BLaER1 treated with 17β-estradiol and CSF1 and Interleukin-3, amounts not matched to agents 10 nM and 100 nM (cell line): ENCODE results near the gene PLPP6.

ENCODE experiments used
- H3K27ac ChIP-seq, 11 experiments: shearing (Covaris generic); formaldehyde crosslinking; 2 replicates each; pipeline ENCODE4 v1.8.1; 2022
- H3K27me3 ChIP-seq, 11 experiments: shearing (Covaris generic); formaldehyde crosslinking; 2 replicates each; pipeline ENCODE4 v1.8.1; 2022
- H3K36me3 ChIP-seq, 11 experiments: shearing (Covaris generic); formaldehyde crosslinking; 2 replicates each; pipeline ENCODE4 v1.8.1; 2022
- H3K4me1 ChIP-seq, 10 experiments: shearing (Covaris generic); formaldehyde crosslinking; 2 replicates each; pipeline ENCODE4 v1.8.1; 2022
- H3K4me2 ChIP-seq, 11 experiments: shearing (Covaris generic); formaldehyde crosslinking; 2 replicates each; pipeline ENCODE4 v1.8.1; 2022
- H3K4me3 ChIP-seq, 10 experiments: shearing (Covaris generic); formaldehyde crosslinking; 2 replicates each; pipeline ENCODE4 v1.8.1; 2022
- H3K9ac ChIP-seq, 11 experiments: shearing (Covaris generic); formaldehyde crosslinking; 2 replicates each; pipeline ENCODE4 v1.8.1; 2022
- H3K9me3 ChIP-seq, 11 experiments: shearing (Covaris generic); formaldehyde crosslinking; replicated peaks in 1 of 11; 2 replicates each; pipeline ENCODE4 v1.8.1; 2022
- H4K20me1 ChIP-seq, 11 experiments: shearing (Covaris generic); formaldehyde crosslinking; 2 replicates each; pipeline ENCODE4 v1.8.1; 2022
- Cebpa-rat ChIP-seq, 11 experiments: shearing (Covaris generic); IDR thresholded peaks; 2 replicates each; pipeline ENCODE4 v1.8.1; 2022

Gene PLPP6

DNA sequence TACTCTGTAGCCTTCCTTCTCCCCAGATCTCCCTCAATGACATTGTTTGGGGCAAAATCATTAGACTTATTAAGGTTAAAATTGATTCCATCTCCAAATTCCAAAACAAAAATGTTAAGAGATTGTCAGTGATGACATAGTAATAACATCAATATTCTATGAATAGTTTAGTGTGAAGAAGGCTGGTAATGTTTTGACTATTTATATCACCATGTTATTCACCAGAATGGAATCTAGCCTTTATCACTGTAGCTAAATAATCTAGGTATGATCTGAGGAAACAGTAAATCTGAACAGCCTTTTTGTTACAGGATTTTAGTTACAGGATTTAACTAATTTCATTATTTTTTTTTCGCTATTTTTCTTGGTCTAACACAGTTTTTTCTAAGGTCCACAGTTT is 929 bp upstream of the PLPP6 start:
- H3K9me3 ChIP-seq = no peaks in the 10 kb centered on the region
- H3K4me3 ChIP-seq = peak overlapping the region in 4 of 10 experiments; percentile 74 to 85 (median 83); a peak in 6 of 20 replicates
- H3K27me3 ChIP-seq = no peaks in the 10 kb centered on the region
- no peaks in the 10 kb centered on the region; a peak in 1 of 22 replicates for H4K20me1 ChIP-seq
- H3K4me2 ChIP-seq = peak overlapping the region; percentile 88 to 99 (median 95); a peak in 20 of 22 replicates
- peaks cover 36 to 42% (median 40%) of the 10 kb centered on the region in 10 experiments for H3K4me1 ChIP-seq
- no peak for TF ChIP-seq Cebpa-rat (IDR thresholded peaks at IDR 0.05)
- no peak overlapping the region for H3K27ac ChIP-seq
- H3K36me3 ChIP-seq = no peaks in the 10 kb centered on the region; a peak in 1 of 22 replicates
- H3K9ac ChIP-seq = peak overlapping the region in 1 of 11 experiments; percentile 85; a peak in 1 of 22 replicates

DNA sequence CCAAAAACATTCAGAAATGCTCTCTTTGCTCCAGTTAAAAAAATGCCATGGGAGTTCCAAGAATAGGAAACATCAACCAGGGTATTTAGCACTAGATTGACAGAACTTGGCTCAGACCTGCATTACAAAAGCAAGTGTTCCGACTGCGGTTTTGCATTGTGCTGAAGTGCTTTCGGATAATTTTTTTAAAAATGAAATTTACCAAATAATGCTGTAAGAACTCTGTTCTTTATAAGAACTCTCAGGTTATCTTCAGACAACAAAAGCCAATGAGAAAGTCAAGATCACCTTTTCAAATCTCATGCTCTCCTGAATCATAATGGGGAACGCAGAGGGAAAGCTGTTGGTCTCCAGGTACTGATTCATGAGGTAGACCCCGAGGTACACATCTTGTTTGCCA is 483 bp upstream of the PLPP6 start:
- Histone ChIP-seq H3K4me1 (peaks cover 36 to 42% (median 40%) of the 10 kb centered on the region in 10 experiments), H4K20me1 (no peaks in the 10 kb centered on the region; a peak in 1 of 22 replicates), H3K9me3 (no peaks in the 10 kb centered on the region), H3K9ac (peak overlapping the region; percentile 78 to 92 (median 85); a peak in 21 of 22 replicates), H3K27ac (peak overlapping the region in 10 of 11 experiments; percentile 65 to 91 (median 82); a peak in 17 of 22 replicates), H3K4me2 (peak overlapping the region; percentile 88 to 99 (median 95)), H3K36me3 (no peaks in the 10 kb centered on the region; a peak in 1 of 22 replicates), H3K27me3 (no peaks in the 10 kb centered on the region), H3K4me3 (peak overlapping the region; percentile 72 to 96 (median 84))
- no peak for TF ChIP-seq Cebpa-rat (IDR thresholded peaks at IDR 0.05)

DNA sequence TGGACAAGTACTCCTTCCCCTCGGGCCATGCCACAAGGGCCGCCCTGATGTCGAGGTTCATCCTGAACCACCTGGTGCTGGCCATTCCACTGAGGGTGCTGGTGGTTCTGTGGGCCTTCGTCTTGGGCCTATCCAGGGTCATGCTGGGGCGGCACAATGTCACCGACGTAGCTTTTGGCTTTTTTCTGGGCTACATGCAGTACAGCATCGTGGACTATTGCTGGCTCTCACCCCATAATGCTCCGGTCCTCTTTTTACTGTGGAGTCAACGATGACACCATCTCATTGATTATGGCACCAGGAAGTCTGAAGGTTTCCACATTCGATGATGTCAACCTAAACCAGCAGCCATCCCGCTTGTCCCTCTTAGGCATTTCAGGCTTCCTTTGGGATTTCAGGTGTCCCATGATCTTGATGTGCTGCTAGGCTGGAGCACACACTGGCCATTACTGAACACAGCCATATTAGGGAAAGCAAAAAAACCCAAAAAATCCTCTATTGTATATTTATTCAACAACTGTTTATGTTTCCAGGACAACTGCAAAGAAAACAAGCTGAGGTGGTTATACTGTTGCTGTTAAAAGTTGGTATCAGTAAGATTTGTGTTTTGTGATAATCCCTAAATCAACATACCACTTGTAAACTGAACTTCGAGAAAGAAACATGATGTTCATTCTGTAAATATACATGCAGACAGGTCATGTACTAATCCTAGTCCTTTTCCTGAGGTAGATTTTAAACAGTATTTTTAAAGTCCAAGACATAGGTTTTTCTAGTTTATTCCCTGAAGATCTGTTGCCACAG is 1.1 kb downstream of the PLPP6 start:
- H3K4me2 ChIP-seq = peak overlapping the region; percentile 88 to 99 (median 95)
- H3K36me3 ChIP-seq = no peaks in the 10 kb centered on the region; a peak in 1 of 22 replicates
- H4K20me1 ChIP-seq = no peaks in the 10 kb centered on the region; a peak in 1 of 22 replicates
- no peaks in the 10 kb centered on the region for H3K27me3 ChIP-seq
- H3K4me1 ChIP-seq = peaks cover 36 to 42% (median 40%) of the 10 kb centered on the region in 10 experiments
- peak overlapping the region; percentile 78 to 92 (median 85); a peak in 19 of 22 replicates for H3K9ac ChIP-seq
- peak overlapping the region in 9 of 11 experiments; percentile 65 to 91 (median 82); a peak in 13 of 22 replicates for H3K27ac ChIP-seq
- peak overlapping the region; percentile 72 to 96 (median 84) for H3K4me3 ChIP-seq
- TF ChIP-seq Cebpa-rat (IDR thresholded peaks at IDR 0.05) = no peak
- no peaks in the 10 kb centered on the region for H3K9me3 ChIP-seq

DNA sequence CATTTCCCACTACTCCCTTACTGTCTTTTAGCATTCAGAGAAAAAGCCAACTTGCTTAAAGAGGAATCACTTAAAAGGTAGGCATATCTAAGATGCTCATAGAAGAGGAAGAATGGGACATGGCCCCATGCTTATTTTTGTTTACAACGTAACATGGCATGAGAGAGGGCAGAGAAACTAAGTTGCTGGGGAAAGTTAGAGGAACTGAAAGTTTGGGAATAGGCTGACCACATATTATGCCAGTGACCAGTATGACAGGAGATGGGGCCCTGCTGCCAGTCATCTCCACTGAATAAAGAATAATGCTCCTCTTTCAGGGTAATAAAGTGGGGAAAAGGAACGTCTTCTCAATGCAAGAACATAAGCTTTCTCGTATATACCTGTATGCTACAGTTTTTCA is 1.9 kb downstream of the PLPP6 start:
- H3K9me3 ChIP-seq = no peaks in the 10 kb centered on the region
- peaks cover 36 to 42% (median 40%) of the 10 kb centered on the region in 10 experiments for H3K4me1 ChIP-seq
- peak overlapping the region; percentile 88 to 99 (median 95) for H3K4me2 ChIP-seq
- H3K36me3 ChIP-seq = no peaks in the 10 kb centered on the region; a peak in 1 of 22 replicates
- H3K4me3 ChIP-seq = peak overlapping the region in 1 of 10 experiments; percentile 31; a peak in 4 of 20 replicates
- no peak overlapping the region for H3K9ac ChIP-seq
- H3K27me3 ChIP-seq = no peaks in the 10 kb centered on the region
- H3K27ac ChIP-seq = peak overlapping the region in 2 of 11 experiments; percentile 39 to 89; a peak in 3 of 22 replicates
- H4K20me1 ChIP-seq = no peaks in the 10 kb centered on the region; a peak in 1 of 22 replicates
- TF ChIP-seq Cebpa-rat (IDR thresholded peaks at IDR 0.05) = no peak

DNA sequence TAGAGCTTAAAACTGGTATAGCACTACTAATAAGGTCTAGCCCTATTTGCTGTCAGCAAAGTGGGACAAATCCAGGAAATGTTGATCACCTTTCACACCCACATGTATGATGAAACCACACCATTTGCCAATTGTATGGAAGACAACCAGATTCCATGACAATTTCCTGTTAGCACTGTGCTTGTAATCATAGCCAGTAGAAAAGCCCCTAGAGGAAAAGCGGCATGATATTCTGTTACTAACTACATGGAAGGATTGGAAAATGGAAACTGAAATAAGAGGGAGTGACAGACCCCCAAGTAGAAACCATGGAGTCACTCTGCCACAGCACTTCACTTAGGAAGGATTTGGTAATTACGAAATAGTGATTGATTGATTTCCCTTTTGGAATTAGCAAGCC is 3.3 kb downstream of the PLPP6 start:
- H3K4me1 ChIP-seq = peaks cover 36 to 43% (median 41%) of the 10 kb centered on the region in 10 experiments
- H3K27ac ChIP-seq = no peak overlapping the region
- TF ChIP-seq Cebpa-rat (IDR thresholded peaks at IDR 0.05) = peak in 1 of 11 experiments; percentile 27; a peak in 1 of 22 replicates
- H3K4me2 ChIP-seq = peak overlapping the region; percentile 31 to 99 (median 92); a peak in 20 of 22 replicates
- no peaks in the 10 kb centered on the region for H3K27me3 ChIP-seq
- no peak overlapping the region for H3K9ac ChIP-seq
- H3K9me3 ChIP-seq = no peaks in the 10 kb centered on the region
- H4K20me1 ChIP-seq = no peaks in the 10 kb centered on the region; a peak in 1 of 22 replicates
- H3K36me3 ChIP-seq = no peaks in the 10 kb centered on the region; a peak in 1 of 22 replicates
- no peak overlapping the region for H3K4me3 ChIP-seq

DNA sequence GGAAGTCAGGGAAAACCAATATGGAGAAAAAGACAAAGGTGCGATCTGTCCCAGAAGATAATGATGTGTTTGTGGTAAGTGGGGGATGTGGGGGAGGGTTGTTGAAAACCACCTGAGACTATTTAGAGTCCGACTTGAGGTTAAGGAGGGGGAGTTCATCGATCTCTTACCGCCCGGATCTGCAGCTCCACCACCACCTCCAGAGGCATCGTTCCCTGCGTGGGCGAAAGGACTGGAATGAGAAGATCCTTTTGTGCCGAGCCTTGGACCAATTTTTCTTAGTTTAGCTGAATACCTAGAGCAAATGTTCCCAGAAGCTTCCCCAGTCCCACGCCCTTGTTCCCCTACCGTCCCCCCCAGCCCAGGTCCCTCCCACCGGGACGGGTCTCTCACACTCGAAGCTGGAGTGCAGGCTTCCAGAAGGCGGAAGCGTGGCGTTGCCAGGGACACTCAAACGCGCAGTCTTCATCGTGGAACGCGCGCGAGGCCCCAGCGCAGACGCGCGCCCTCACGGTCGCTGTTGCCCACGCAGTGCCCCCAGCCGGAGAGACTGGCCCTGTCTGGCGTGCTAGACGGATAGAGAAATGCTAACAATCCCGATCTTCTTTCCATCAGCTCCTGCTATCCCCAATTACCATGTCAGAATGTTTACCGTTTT is 4.1 kb downstream of the PLPP6 start, which contains the start of gene SPATA6L:
SPATA6L (minus strand) TSS at position 439 of the 658 bp plus-strand sequence; CDS start at position 209, 230 bp downstream.
- TF ChIP-seq Cebpa-rat (IDR thresholded peaks at IDR 0.05) = no peak
- H4K20me1 ChIP-seq = no peaks in the 10 kb centered on the region; a peak in 1 of 22 replicates
- H3K9ac ChIP-seq = no peak within 1 kb of the TSS
- H3K27me3 ChIP-seq = no peaks in the 10 kb centered on the region
- no peaks in the 10 kb centered on the region; a peak in 1 of 22 replicates for H3K36me3 ChIP-seq
- peaks cover 34 to 46% (median 40%) of the 10 kb centered on the region in 10 experiments for H3K4me1 ChIP-seq
- no peak within 1 kb of the TSS for H3K27ac ChIP-seq
- H3K4me2 ChIP-seq = peak within 1 kb of the TSS; percentile 31 to 99 (median 92); a peak in 20 of 22 replicates
- H3K4me3 ChIP-seq = no peak within 1 kb of the TSS
- no peaks in the 10 kb centered on the region for H3K9me3 ChIP-seq

DNA sequence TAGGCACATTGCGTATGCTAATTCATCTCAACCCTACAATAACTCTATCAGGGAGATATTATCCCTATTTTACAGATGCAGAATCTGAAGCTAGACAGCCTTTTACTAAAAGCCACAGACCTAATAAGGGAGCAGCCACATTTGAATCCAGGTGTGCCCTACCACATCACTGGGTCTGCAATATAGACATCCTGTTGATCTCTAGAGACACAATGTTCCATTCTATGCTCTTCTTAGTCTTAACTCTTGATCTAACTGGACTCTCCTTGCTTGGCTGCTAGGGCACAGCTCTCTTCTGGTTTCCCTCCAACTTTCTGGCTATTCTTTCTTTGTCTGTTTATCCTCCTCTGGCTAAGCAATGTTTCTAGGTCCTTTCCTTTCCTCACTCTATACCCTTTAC is 5.6 kb downstream of the PLPP6 start:
- H3K4me3 ChIP-seq = no peak overlapping the region

DNA sequence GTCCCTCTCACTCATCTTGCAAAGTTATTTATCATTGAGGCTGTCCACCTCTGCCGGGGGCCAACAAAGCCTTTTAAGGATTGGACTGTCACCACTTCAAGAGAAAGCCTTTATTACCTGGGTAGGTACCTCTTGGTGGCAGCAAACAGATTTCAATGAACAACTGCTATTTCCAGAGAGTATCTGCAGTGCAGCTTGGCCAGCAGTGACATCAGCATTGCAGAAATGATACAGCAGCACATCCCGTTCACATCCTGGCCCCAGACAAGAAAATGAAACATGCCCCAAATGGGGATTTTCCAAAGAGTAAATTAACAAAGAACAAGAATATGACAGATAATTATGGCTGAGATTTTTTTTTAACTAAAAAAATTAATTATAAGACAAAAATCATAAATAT is 6.5 kb downstream of the PLPP6 start:
- no peak overlapping the region for H3K4me3 ChIP-seq
- TF ChIP-seq Cebpa-rat (IDR thresholded peaks at IDR 0.05) = no peak

More for the DNA sequence above, 5.6 kb downstream of the PLPP6 start:
- H4K20me1 ChIP-seq = no peaks in the 10 kb centered on the region; a peak in 1 of 22 replicates
- H3K27ac ChIP-seq = no peak overlapping the region
- peaks cover 23 to 38% (median 29%) of the 10 kb centered on the region in 10 experiments for H3K4me1 ChIP-seq
- H3K27me3 ChIP-seq = no peaks in the 10 kb centered on the region
- no peaks in the 10 kb centered on the region; a peak in 1 of 22 replicates for H3K36me3 ChIP-seq
- no peak for TF ChIP-seq Cebpa-rat (IDR thresholded peaks at IDR 0.05)
- no peak overlapping the region for H3K4me2 ChIP-seq
- no peaks in the 10 kb centered on the region for H3K9me3 ChIP-seq
- H3K9ac ChIP-seq = no peak overlapping the region

More for the DNA sequence above, 6.5 kb downstream of the PLPP6 start:
- H3K27me3 ChIP-seq = no peaks in the 10 kb centered on the region
- no peaks in the 10 kb centered on the region; a peak in 1 of 22 replicates for H3K36me3 ChIP-seq
- no peak overlapping the region for H3K9ac ChIP-seq
- no peak overlapping the region for H3K27ac ChIP-seq
- H3K4me1 ChIP-seq = peaks cover 14 to 28% (median 20%) of the 10 kb centered on the region in 10 experiments
- H3K9me3 ChIP-seq = no peaks in the 10 kb centered on the region
- H3K4me2 ChIP-seq = no peak overlapping the region
- no peaks in the 10 kb centered on the region; a peak in 1 of 22 replicates for H4K20me1 ChIP-seq
